ENCODE measurements around the gene MIER1. TPM values are rescaled to one million over a fixed set of nuclear protein-coding genes. Genes with fewer than 3 reads are reported as not detected.

MIER1 gene
- total RNA-seq, 2 donors from 2014 or later, result 18.2 to 18.4 TPM

- TF ChIP-seq CTCF (IDR thresholded peaks at IDR 0.05), result no peak
- Histone ChIP-seq H3K9me3 (no peaks in the 10 kb centered on the region), H3K4me3 (no peak overlapping the region), H3K4me1 (peaks cover 0 to 9% of the 10 kb centered on the region in 2 donors), H3K27ac (peak overlapping the region in 1 of 2 donors; percentile 39), H3K27me3 (no peaks in the 10 kb centered on the region), H3K36me3 (peaks cover 11% of the 10 kb centered on the region)
- DNase-seq (ENCODE audit: low spot score), result no peak
Observed at GRCh38 chr1:67001682-67002425, 77.1 kb downstream of the MIER1 start.

GRCh38 chr1:67004176-67004575, 79.4 kb downstream of the MIER1 start:
- H3K27ac ChIP-seq, result no peak overlapping the region

GRCh38 chr1:67005068-67005467, 80.3 kb downstream of the MIER1 start:
- DNase-seq (ENCODE audit: low spot score), result no peak
- peaks cover 12% of the 10 kb centered on the region for H3K36me3 ChIP-seq
- H3K9me3 ChIP-seq, result no peaks in the 10 kb centered on the region
- H3K4me1 ChIP-seq, result peaks cover 0 to 9% of the 10 kb centered on the region in 2 donors
- no peaks in the 10 kb centered on the region for H3K27me3 ChIP-seq
- no peak overlapping the region for H3K4me3 ChIP-seq
- TF ChIP-seq CTCF (IDR thresholded peaks at IDR 0.05), result no peak
- H3K27ac ChIP-seq, result no peak overlapping the region

More at GRCh38 chr1:67004176-67004575, 79.4 kb downstream of the MIER1 start:
- Histone ChIP-seq H3K9me3 (no peaks in the 10 kb centered on the region), H3K27me3 (no peaks in the 10 kb centered on the region), H3K4me1 (peaks cover 0 to 9% of the 10 kb centered on the region in 2 donors), H3K4me3 (no peak overlapping the region), H3K36me3 (peaks cover 12% of the 10 kb centered on the region)
- DNase-seq (ENCODE audit: low spot score), result no peak
- TF ChIP-seq CTCF (IDR thresholded peaks at IDR 0.05), result no peak

- peaks cover 0 to 9% of the 10 kb centered on the region in 2 donors for H3K4me1 ChIP-seq
- H3K4me3 ChIP-seq, result no peak overlapping the region
- TF ChIP-seq CTCF (IDR thresholded peaks at IDR 0.05), result no peak
- no peaks in the 10 kb centered on the region for H3K9me3 ChIP-seq
- H3K27ac ChIP-seq, result no peak overlapping the region
- H3K27me3 ChIP-seq, result no peaks in the 10 kb centered on the region
- peaks cover 4% of the 10 kb centered on the region for H3K36me3 ChIP-seq
- no peak for DNase-seq (ENCODE audit: low spot score)
Observed at GRCh38 chr1:67009792-67010191, 85.0 kb downstream of the MIER1 start.

- Histone ChIP-seq H3K4me3 (no peak overlapping the region), H3K9me3 (no peaks in the 10 kb centered on the region), H3K36me3 (no peaks in the 10 kb centered on the region), H3K4me1 (no peaks in the 10 kb centered on the region), H3K27me3 (no peaks in the 10 kb centered on the region), H3K27ac (no peak overlapping the region)
- TF ChIP-seq CTCF (IDR thresholded peaks at IDR 0.05), result no peak
- DNase-seq (ENCODE audit: low spot score), result no peak
Observed at GRCh38 chr1:67013573-67013972, 88.8 kb downstream of the MIER1 start.

- Histone ChIP-seq H3K9me3 (no peaks in the 10 kb centered on the region), H3K36me3 (no peaks in the 10 kb centered on the region), H3K4me1 (peaks cover 0 to 20% of the 10 kb centered on the region in 2 donors), H3K27ac (no peak overlapping the region), H3K27me3 (no peaks in the 10 kb centered on the region), H3K4me3 (no peak overlapping the region)
- TF ChIP-seq CTCF (IDR thresholded peaks at IDR 0.05), result no peak
- DNase-seq (ENCODE audit: low spot score), result no peak
Observed at GRCh38 chr1:67018574-67018973, 93.8 kb downstream of the MIER1 start.

Measured in right atrium auricular region (tissue), 2 donors.